SH-SY5Y (cell line): ENCODE measurements around the gene DUS2.

ENCODE experiments used
- GATA2 ChIP-seq: IDR thresholded peaks from 2 replicates; pipeline ENCODE4 v1.6.1; 2011; ENCODE audit warnings: mild to moderate bottlenecking, low read depth, low read length
- GATA3 ChIP-seq: IDR thresholded peaks from 2 replicates; pipeline ENCODE4 v1.6.1; 2011; ENCODE audit warnings: low read depth, mild to moderate bottlenecking, low read length, moderate library complexity

The DUS2 gene

DNA sequence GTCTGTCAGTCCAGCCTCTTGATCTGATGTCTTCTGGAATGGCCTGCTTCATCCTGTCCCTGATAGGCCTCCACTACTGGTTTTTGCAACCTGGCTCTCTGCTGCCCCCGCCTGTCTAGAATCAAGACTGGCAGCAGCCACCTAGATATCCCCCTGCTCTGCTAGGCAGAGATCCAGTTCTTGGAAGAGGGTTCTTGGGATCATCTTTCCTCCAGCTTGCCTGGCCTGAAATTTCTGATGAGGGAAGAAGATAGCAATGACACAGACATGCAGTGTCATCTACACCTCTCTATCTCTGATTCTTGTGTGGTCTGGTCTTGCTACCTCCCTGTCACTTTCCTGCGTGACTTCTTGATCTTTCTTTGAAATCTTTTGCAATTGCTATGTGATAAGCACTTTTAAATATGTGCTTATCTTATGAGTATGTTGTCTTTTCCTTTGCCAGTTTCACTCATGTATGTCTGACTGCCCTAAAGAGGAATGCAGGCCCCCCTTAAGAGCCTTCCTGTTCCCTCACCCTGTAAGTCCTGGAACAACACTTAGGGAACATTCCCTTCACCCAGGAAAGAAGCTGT lies 41.8 kb downstream of the DUS2 start:
- TF ChIP-seq GATA2 = no peak
- TF ChIP-seq GATA3 = no peak

DNA sequence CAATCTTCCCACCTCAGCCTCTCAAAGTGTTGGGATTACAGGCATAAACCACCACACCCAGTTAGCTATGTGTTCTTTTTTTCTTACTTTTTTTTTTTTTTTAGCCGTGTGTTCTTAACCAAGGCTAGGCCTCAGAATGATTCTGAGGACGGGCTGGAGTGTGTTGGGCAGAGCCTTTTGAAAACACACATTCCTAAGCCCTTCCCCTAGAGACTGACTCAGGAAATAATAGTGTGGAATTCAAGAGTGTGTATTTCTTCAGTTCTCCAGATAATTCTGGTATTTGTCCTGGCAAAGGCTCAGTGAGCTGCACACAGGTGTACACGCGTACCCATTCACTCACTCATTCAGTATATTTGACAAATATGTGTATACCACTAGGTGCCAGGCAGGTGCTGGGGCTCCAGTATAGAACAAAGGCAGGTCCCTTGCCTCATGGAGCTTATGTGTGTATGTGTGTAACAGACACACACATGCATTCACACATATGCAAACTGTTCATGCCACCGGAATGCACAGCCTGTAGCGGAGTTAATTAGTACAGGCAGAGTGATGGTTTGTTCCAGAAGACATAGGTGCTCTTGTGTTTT lies 42.7 kb downstream of the DUS2 start:
- TF ChIP-seq GATA2 (no peak), GATA3 (no peak)

DNA sequence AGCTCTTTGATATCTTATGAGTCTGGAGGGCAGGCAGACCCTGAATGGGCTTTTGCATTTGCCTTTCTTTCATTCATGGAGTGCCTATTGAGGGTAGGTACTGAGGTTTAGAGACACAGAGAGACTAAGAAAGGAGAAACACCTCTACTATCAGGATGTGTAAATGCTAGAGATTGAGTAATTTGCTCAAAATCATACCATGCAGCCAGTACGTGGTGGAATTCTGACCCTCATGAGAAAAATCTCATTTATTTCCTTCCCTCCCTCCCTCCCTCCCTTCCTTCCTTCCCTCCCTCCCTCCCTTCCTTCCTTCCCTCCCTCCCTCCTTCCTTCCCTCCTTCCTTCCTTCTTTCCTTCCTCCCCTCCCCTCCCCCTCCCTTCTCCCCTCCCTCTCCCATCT lies 43.7 kb downstream of the DUS2 start:
- TF ChIP-seq GATA3 (no peak), GATA2 (no peak)

DNA sequence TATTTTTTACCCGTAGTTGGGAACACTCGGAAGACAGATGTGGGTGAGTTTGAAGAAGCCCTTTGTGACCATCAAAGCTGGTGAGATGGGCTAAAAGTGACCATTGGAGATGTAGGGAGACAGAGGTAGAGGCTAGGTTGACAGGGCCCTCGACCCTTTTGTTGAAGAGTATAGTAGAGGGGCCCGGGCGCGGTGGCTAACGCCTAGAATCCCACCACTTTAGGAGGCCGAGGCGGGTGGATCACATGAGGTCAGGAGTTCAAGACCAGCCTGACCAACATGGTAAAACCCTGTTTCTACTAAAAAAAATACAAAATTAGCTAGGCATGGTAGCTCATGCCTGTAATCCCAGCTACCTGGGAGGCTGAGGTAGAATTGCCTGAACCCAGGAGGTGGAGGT lies 45.8 kb downstream of the DUS2 start:
- TF ChIP-seq GATA2 (no peak), GATA3 (no peak)

DNA sequence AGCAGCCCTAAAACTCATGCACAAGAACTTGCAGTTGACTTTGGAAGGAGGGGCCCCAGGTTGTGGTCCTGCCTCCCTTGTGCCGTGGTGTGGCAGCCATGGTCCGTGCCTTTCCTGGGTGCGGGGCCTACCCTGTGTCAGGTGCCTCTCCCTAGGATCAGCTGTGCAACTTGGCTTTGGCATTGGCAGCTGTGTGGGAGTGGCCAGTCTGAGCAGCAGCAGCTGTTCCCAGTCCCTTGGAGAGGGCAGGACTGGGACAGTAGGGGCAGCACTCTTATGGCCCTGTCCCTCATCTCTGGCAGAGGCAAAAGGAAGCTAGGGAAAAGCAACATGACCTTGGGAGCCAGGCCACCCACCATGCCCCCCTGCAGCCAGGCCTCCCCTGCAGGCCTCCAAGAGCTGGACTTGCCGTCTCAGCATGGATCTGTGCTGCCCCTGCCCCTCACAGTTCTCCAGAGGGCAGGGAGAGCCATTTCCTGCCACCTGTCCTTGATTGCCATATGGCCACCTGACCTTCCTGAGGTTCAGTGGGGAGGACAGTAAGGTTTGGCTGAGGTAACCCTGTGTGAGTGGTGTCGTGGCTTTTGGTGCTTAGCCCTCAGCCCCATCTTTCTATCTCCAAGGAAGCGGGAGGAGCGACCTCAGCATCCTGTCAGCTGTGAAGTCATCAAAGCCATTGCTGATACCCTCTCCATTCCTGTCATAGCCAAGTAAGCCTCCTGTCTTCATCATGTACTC lies 46.6 kb downstream of the DUS2 start:
- TF ChIP-seq GATA2 (no peak), GATA3 (no peak)

DNA sequence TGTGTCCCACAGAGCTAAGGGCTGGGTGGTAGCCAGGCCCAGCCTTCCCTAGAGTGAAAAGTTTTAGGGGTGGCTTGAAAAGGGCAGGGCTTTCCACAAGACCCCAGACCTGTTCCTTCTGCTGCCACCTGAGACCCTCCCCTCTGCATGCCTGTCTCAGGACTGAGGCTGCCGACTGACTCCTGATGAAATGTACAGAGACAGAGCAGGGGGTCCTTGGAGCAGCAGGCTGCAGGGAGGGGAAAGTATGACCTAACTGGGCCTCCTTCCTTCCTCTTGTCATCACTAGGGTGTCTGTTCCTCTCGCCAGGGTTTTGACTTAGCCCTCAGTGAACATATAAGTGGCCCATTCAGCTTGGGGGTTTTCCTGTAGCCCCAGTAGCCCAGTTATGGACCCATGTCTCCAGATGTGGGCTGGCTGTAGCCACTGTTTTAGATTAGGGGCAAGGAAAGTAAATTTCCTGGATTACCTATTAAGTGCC lies 47.2 kb downstream of the DUS2 start:
- TF ChIP-seq GATA2 = no peak

DNA sequence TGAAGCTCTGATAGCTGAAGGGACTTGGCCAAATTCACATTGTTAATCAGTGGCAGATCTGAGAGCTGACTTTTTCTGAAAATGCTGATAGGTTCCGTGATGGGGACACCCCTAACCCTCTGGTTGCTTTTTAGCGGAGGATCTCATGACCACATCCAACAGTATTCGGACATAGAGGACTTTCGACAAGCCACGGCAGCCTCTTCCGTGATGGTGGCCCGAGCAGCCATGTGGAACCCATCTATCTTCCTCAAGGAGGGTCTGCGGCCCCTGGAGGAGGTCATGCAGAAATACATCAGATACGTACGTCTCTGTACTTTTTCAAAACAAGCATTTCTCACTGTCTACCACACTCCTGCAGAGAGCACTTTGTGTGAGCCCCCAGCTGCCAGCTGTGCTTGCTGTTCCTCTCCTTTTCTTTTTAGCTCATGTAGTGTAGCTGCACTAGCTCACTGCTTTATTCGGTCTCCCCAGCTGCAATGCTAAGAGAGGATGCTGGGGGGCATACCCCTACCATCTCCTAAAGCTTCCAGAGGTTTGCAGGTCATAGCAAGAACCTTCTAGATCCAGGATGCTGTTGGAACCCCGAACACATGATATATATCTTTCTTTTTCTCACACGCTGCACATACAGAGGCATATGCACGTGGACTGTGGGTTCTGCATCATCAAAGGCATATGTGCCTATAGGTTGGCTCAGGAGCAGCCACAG lies 47.9 kb downstream of the DUS2 start:
- no peak for TF ChIP-seq GATA2
- no peak for TF ChIP-seq GATA3

DNA sequence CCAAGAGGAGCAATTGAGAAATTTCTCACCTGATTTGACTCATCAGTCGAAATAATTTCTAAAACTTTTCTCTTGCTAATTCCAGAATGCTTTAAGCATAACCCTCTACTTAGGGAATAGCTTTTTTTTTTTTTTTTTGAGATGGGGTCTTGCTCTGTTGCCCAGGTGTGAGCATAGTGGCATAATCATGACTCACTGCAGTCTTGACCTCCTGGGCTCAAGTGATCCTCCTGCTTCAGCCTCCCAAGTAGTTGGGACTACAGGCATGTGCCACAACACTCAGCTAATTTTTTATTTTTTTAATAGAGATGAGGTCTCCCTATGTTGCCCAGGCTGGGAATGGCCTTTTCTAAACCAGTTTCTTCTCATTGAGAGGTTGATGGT lies 48.4 kb downstream of the DUS2 start:
- TF ChIP-seq GATA3 (no peak), GATA2 (no peak)

DNA sequence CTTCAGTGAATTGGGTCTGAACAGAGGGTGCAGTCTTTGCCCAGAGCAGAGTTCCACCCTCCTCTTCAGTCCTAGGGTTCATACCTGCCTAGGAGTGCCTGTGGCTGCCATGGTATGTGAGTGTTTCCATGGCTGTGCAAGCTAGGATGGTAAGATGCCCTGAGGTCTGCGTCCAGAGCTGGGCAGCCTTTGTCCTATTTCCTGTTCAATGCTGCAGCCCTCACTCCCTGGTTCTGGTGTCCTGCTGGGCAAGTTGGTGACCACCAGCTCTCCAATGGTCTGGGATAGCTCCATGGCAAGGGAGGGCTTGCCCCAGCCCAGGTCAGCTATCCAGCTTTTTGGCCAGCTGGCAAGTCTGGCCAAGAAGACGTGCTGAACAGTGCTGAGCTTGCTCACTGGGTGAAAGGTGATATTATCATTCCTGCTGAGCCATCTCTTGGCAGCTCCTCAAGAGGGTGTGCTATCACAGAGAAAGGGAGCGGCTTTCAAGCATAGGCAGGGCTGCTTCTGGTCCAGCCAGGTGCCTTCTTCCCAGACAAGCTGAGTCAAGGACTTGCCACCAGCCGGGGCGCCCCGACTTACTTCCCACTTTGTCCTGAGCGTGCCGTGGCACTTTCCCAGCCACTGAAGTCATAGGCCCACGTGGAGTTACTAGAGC lies 49.1 kb downstream of the DUS2 start:
- TF ChIP-seq GATA3 (no peak), GATA2 (no peak)

DNA sequence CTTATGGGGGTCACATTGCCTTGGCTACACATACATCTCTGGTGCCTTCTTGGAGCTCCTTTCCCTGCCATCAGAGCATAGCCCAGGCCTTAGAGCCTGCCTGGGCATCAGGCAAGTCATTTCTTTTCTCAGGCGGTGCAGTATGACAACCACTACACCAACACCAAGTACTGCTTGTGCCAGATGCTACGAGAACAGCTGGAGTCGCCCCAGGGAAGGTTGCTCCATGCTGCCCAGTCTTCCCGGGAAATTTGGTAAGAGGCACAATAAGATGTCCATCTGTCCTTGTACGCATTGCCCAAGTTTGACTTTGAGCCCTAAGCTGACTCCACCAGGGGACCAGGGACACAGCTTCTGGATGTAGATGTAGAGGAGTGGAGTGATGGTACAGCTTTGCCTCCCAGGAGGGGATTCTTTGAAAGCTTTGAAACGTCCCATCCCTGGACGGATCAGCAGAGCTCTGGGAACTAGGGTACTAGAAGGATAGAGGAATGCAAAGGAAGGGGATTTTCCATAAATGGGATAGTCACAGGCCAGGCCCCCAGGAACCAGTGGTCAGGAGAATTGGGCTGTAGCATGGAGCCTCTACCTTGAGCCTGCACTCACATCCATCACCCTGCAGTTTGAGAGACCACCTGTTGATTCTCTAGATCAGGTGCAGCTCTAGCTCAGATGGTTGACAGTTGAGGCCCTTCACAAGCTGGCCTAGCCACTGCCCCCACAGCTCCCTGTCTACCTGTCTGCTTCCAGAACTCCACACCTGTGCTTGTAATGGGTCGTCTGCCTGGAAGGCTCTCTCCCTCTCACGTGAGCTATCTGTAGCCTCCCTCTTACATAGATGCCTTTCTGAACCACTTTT lies 51.0 kb downstream of the DUS2 start:
- TF ChIP-seq GATA3 (no peak), GATA2 (no peak)

DNA sequence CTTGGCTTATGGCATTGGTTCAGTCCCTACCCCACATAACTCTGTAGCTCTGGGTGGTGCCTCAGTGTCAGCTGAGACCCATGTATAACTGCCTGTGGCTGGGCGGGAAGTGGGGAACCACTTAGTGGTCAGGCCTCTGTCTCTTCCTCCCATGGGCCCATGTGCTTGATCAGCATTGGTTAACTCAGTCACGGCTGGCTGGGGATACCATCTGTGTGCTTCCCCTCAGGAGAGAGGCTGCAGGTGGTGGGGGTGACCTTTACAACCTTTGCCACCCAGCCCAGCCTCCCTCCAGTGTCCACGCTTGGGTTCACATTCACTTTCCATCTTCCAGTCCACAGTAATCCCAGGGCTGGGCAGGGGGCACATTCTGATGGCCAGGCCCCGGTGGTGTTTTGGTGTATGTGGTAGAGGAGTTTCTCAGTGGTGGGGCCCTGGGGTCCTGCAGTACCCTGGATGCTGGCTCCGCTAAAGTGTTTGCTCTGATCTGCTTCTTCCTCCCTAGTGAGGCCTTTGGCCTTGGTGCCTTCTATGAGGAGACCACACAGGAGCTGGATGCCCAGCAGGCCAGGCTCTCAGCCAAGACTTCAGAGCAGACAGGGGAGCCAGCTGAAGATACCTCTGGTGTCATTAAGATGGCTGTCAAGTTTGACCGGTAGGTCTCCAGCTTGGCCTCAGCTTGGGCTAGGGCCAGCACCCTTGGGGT lies 51.9 kb downstream of the DUS2 start:
- TF ChIP-seq GATA2 (no peak), GATA3 (no peak)

DNA sequence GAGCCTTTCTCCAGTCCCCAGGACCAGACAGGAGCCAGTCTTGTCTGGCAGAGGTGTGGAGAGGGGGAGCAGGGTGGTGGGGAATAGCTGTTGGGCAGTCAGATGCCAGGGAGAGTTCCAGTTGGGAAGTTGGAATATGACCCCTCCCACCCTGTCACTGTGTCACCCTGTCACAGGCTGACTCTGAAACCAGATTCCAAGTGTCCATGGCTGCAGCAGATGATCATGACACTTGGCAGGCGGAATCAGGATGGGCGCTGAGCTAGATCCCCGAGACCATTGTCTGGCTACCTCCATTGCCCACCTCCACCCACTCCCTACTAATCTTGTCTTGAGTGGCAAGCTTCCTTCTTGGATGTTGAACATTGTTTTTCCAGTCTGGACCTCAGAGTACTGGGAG lies 52.9 kb downstream of the DUS2 start:
- TF ChIP-seq GATA2 (no peak), GATA3 (no peak)

DNA sequence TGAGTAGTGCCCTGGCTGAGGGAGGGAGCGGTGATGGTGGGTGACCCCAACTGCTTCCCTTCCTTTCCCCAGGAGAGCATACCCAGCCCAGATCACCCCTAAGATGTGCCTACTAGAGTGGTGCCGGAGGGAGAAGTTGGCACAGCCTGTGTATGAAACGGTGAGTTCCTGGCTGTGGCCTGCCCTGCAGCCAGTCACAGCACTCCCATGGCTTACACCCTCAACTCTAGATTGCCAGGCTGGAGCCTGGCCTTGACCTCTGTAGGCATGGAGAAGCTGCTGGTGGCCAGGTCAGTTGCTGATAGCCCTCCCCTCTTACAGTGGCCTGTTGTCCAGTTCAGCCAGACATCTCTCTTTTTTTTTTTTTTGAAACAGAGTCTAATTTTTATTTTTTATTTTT lies 53.5 kb downstream of the DUS2 start:
- TF ChIP-seq GATA2 = no peak
- TF ChIP-seq GATA3 = no peak
